HG03439 (cell line): ENCODE data around the gene LYRM4.
A peak's percentile ranks its signal among the peaks of the same experiment; 100 is the strongest.

ENCODE experiments used
- ATAC-seq: cut with Tn5 transposase; IDR thresholded peaks from one replicate; pipeline ENCODE4 v1.9.1; 2021; ENCODE audit warnings: mild to moderate bottlenecking, moderate library complexity; ENCODE audit not compliant: unreplicated experiment

Gene LYRM4

DNA sequence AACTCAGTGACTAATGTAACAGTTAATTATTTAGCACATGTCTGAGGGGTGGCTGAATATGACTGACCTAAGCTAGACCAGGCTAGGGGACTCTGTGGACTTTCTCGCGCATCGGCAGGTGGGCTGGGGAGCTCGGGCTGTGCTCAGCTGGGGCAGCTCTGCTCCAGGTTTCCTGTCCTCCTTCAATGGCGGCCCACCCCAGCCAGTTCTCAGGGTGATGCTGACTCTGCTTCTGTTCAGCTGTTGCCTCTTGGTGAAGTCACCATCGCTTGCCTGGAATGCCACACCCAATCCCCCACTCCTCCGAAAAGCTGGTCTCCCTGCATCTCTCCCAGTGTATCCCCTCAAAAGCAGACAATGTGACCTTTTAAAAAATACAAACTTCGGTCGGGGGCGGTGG, 155.6 kb downstream of the LYRM4 start:
- no peak for ATAC-seq

DNA sequence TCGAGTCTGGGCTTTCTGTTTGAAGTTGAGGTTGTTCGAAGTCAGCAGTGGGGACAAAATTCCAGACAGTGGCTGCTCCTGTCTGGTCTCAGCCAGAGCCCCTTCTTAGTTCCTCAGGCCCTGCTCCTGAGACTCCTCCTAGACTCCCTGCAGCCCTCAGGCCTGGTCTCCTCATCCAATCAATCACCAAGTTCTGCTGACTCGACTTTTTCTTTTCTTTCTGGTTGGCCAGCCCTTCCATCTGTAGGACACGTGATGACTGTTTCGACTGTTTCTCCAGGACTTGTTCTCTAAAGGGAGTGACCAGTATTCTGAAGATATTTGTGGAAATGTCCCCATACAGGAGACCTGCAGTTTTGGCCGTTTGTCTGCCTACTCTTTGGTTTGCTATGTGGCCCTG, 156.1 kb downstream of the LYRM4 start:
- no peak for ATAC-seq

DNA sequence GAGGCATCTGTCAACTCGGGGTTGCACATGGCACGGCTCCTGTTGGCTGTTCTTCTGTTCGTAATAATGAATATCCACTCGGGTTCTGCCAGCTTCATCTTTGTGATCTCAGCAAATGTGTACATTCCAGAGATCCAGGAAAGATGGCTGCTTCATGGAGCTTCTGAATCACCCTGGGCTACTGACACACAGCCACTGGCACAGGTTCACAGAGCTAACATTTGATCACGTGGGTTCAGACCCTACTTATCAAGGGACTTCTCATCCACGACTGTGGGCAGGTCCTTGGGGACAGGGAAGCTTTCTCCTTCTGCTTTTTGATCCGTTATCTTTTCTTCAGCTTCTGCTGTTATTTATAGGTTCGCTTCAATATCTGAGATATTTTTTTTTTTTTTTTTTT, 157.5 kb downstream of the LYRM4 start:
- ATAC-seq, result no peak

DNA sequence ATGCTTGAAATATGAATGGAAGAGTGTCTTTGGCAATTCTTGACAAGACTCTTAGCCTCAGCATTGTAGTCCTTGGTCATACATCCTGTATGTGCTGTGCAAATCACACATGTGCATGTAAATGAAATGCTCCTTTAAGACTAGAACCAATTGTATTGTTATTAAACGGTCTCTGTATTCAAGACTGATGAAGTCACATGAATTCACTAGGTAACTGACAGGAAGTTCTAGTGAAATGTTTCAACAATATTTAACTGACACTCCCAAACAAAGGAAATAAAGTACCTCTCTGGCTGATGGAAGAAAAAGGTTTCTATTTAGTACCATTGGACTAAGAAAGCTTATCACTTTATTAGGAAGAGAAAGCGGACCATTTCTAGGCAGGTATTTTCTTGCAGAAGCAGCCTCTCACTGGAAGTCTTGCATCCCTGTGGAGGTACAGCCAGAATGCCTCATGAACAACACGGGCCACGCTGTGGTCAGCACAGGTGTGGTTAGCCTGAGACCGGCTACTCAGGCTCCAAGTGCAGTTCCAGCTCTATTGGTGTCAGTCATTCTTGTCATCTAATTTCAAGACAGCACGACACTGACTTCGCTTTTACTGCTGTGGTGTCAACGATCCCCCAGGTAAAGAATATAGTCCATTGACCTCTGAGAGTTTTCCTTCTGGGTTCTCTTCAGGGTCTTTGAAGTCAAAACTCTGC, 158.3 kb downstream of the LYRM4 start:
- no peak for ATAC-seq

DNA sequence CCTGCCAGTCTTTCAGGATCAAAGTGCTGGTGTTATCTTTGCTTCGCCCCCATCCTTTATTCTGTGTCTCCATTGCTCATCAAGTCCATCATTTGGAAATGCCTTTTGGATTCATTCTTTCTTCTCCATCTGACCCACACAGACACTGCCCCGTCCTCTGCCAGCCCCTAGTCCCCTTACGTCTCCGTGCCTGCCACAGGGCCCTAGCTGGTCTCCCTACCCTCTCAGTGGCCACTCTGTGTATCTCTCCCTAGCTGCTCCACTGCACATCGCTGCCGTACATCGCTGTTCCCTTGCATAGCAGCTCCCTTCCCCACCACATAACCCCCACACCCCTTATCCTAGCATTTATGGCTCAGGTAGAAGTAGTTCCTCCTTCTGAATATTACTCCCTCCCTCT, 159.9 kb downstream of the LYRM4 start:
- no peak for ATAC-seq

DNA sequence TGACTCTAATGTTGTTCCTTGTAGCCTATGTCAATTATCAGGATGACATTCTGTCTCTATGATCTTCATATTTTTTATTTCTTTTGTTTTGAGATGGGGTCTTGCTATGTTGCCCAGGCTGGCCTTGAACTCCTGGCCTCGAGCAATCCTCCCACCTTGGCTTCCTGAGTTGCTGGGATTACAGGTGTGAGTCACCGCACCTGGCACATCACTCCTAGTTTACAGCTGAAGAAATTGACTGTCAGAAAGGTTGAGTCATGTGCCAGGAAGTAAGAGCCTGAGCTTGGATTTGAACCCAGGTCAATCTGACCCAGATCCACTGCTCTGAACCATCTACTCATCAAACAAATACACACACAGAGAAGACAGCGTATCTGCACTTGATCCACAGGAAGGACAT, 161.2 kb downstream of the LYRM4 start:
- ATAC-seq, result no peak

DNA sequence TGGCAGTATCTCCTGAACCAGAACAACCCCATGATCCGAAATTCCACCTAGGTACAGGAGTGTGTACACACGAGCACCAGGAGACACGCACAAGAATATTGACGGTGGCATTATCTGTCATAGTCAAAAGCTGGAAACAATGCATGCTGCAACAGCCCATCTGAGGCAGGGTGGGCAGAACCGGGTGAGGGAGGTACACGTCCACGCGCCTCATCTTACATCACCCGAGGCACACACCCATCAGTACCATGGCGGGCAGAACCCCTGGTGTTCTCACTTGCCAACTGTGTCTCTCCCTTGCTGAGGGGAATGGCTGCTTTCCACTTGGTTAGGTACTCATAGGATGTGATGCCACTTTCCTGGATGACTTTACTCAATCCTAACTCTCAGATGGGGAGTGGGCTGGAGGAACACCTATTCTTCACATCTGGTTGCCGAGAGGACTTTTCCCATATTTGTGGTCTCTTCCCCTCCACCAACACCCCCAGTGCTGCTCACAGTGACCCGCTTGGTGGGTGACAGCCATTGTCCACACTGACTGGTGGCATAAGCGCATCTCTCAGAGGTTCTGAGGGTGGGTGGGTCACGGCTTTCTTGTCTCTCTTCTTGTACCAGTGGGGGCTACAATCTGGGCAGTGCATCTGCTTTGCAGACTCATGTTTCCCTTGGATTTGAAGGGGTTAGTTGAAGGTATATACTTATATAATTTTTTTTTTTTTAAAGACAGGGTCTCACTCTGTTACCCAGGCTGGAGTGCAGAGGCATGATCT, 162.1 kb downstream of the LYRM4 start:
- ATAC-seq, result no peak

DNA sequence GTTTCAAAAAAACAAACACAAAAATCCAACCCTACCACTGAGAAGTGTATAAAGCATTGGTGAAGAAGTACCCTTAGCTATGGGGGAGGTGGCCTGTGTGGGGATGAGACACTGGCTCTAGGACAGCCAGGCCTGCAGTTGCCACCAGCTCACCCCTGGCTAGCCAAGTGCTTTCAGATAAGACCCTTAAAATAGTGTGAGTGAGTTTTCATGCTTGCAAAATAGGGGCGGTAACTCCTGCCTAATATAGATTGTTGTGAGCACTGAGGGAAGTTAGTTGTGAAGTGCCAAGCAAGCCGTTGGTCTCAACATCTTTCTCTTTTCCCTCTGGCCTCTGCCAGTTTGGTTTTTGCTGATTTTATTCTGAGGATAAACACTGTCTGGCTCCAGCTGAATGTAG, 164.3 kb downstream of the LYRM4 start:
- no peak for ATAC-seq

DNA sequence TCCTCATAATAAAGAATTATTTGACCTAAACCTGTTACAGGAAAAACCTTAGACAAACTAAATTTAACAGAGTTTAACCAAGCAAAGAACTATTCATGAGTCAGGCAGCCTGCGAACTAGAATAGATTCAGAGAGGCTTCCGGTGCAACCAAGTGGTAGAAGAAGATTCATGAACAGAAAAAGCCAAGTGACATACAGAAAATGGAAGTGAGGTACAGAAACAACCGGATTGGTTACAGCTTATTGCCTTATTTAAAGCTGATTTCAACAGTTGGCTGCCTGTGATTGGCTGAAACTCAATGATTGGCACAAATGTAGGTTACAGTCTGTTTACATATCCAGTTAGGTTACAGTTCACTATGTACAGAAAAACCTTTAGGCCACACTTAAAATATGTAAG, 165.5 kb downstream of the LYRM4 start:
- peak; percentile 69 for ATAC-seq

DNA sequence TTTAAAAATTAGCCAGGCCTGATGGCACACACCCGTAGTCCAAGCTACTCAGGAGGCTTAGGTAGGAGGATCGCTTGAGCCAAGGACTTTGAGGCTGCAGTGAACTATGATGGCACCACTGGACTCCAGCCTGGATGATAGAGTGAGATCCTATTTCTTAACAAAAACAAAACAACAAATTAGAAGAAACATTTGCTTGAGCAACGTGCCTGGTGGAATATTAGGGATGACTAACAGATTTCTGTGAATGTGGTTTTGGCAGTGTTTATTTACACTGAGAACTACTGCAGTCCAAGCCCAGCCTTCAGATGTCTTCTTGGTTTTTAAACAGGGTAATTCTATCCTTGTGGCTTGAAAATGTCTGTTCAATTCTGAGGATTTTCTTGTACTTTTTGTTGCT, 166.4 kb downstream of the LYRM4 start:
- ATAC-seq, result no peak

DNA sequence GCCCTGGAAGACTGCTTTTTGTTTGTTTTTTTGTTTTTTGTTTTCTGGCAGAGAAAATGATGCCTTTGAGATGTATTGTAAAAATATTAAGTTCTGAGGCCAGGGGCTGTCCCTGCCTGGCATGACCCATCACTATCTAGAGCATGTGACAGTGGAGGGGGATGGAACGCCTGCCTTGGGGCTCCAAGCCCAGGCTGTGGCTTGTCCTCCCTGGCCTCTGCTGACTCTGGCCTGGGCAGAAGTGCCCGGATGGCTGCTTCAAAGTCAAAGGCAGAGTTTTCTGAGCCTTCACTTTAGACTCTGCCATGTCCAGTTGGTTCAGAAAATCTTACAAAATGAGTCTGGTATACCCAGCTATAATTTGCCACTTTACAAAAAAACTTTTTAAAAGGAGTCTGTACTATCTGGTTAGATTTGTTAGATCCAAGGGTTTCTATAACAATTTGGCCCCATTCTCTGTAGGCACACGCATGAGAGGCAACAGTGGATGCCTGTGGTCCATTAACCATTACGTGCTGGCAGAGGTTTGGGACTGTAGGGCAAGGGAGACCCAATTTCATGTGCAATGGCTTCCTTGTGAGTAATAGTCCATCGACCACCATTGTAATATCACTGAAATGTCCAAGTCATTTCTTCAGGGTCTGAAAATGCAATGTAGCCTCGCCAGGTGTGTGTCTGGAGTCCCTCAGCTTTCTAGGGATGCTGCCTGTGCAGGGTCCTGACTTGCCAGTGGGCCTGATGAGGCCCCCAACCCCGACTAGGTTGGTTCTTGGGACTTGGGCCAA, 167.3 kb downstream of the LYRM4 start:
- ATAC-seq, result no peak

DNA sequence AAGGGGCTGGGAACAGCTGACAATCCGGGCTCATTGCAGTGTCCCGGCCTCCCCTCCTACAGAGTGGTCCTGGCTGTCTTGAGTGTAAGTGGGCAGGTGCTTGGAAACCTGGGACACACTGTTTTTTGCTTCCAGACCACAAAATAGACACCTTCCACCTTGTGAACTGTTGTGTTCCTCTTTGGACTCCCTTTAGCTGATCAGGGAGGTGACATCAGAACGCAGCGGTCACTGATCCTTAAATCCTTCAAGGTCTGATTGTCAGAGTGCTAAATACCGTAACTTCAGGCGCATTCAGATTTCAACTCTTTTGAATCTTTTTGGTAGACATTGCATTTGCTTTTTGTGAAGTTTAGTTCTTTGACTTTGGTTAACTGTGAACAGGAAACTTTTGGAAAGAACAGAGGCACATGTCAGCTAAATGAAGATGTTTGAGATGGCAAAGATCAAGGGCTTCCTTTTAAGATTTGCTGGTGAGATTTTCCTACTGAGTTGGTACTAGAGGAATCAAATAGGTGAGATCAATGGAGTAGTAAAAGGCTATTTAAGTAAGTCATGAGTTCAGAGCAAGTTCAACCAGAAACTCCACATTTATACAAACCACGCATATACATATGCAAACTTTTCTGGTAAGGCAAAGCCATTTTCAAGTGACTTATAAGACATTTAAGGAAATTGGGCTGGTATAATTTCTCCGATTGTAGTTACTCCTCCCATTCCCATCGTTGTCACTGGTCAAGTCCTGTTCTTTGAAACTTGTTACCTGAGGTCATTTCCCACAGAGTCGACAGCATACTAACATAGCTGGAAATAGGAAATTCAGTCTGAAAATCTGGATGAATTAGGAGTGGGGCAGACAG, 169.3 kb downstream of the LYRM4 start:
- ATAC-seq, result no peak

DNA sequence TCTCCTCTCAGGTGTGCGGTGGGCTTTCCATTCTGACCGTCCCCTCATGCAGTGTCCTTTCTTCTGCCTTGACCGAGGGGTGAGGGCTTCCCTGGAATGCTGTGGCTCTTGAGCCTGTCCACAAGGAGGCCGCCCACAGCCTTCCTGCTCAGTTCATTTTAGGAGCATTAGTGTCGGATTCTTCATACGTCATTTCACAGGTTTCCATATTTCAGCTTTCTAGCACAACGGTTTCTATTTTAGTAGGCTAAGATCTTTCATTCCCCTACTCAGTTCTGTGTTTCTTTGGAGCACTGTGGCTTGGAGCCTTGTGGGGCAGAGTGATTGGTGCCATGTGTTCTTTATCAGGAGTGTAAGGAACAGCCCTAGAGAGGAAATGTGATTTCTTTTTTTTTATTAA, 170.1 kb downstream of the LYRM4 start:
- no peak for ATAC-seq

DNA sequence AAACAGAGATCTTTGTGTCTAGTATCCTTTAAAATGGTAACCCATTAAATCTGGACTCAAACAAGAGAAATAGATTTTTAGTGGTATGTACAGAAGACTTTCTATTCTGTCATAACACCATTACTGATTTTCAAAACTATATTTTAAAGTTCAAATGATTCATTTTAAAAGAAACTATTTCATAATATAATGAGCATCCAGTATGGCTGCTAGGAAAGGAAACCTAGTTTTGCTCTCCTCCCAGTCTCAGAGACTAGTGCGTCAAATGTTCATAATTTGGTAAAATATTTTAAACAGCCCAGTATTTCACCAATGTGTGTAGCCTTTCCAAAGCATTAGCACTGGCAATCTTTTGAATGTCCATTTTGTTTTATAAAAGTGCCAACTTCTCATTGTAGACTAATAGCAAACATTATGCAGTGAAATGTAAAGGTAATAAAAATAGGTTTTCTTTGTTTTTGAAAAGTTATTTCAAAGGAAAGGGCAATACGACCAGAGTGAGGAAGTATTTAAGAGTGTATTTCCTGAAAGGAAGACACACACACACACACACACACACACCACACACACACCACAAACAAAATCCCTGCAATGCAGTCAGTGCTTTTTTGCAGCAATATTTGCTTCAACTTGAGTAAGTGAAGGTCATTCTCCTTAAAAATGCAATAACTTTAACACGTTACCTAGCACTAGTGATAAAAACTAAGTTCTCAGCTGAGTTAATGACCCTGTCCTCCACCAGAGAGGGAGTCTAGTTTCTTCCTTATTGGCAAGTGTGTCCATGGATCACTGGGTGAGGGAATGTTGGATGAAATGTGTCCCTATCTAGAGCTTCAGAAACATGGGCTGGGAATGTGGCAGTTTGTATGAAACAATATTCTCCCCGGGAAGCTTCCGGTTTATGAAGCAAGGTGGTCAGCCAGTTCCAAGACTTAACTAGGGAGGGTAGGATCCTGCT, 171.0 kb downstream of the LYRM4 start:
- no peak for ATAC-seq

DNA sequence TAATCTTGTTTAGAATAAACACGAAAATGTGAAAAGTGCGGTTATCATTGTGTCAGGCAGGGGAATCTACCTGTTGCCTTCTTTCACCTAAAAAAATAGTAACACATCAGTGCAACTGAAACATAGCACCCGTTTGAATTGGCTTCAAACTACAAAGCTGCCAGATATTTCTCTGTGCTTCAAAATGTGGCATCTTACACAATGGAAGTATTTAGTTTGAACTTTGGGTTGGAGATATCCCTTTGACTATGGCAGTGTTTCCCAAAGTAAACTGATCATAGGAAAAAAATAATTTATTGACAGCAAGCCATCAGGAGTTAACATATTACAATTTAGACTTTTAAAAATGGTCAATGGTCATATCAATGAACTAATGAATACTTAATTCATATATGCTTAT, 172.0 kb downstream of the LYRM4 start:
- no peak for ATAC-seq

DNA sequence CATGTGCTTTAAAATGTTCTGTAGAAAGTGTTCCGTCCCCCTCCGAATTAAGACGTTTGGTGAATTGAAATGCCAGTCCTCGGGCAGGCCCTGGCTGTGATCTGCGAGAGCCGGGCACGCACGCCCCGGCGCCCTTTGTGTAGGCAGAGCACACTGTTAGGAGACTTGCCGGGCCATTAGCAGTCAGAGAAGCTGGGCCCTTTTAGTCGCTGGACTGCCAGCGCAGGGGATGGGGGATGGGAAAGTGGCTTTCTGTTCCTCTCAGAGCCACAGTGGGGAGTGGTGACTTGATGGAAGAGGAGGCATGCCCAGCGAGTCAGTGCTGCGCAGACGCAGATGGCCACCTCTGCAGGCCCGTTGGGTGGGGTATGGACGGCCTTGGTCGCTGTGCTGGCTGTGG, 173.4 kb downstream of the LYRM4 start:
- ATAC-seq, result no peak

DNA sequence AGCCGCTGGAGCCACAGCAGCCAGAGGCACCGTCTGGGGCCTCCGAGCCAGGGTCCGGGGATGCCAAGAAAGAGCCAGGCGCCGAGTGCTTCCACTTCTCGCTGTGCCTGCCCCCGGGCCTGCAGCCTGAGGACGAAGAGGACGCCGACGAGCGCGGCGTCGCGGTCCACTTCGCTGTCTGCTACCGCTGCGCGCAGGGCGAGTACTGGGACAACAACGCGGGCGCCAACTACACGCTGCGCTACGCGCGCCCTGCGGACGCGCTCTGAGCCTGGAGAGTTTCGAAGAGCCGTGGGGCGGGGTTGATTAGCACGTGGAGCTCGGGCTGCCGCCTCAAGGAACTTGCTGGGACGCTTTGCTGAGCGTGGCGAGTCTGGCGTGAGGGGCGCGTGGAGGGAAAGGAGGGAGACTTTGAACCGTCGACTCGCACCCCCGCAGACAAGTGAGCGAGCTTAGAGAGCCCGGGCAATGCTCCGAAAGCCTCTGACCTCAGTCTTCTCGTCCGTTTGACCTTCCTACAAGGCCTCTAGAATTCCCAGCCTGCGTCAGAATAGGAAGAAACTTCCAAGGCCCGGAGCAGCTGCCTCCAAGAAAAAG, 174.4 kb downstream of the LYRM4 start:
- ATAC-seq, result no peak

DNA sequence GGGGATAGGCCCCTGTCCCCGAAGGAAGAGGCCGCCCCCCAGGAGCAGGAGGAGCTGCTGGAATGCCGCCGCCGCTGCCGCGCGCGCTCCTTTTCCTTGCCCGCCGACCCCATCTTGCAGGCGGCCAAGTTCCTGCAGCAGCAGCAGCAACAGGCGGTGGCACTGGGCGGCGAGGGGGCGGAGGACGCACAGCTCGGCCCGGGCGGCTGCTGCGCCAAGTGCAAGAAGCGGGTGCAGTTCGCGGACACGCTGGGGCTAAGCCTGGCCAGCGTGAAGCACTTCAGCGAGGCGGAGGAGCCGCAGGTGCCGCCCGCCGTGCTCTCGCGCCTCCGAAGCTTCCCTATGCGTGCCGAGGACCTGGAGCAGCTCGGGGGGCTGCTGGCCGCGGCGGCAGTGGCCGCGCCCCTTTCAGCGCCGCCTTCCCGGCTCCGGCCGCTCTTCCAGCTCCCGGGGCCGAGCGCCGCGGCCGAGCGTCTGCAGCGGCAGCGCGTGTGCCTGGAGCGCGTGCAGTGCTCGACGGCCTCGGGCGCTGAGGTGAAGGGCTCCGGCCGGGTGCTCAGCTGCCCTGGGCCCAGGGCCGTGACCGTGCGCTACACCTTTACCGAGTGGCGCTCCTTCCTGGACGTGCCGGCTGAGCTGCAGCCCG, 175.0 kb downstream of the LYRM4 start:
- peak; percentile 42 for ATAC-seq
